Measurements from ENCODE around the gene PRDM1.

The PRDM1 gene

GRCh38 chr6:106059331-106059730 is 26.8 kb upstream of the PRDM1 start:
- no peak for ATAC-seq
- no peak for TF ChIP-seq ISL1 (CRISPR knock-in tag; IDR thresholded peaks at IDR 0.05)

DNA sequence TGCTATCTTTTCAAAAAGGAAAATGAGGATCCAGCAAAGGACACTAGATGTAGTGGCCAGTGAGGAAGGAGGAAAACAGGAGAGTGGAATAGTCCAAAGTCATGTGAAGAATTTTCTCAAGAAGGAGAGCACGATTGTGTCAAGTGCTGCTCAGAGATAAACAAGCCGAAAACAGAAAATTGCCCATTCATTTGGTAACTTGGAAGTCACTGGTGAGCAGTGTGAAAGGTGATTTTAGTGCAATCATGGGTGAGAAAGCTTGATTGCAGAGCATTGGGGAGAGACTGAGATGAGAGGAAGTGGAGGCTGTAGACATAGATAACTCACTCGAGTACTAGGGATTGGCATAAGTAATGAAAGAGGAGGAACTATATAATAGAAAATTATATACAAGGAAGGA is 26.0 kb upstream of the PRDM1 start:
- TF ChIP-seq POU6F1 (CRISPR knock-in tag; IDR thresholded peaks at IDR 0.05; ENCODE audit: borderline replicate concordance, low read depth) (no peak), ZNF70 (CRISPR knock-in tag; IDR thresholded peaks at IDR 0.05) (no peak), TCF4 (CRISPR knock-in tag; IDR thresholded peaks at IDR 0.05; ENCODE audit: borderline replicate concordance) (no peak), ZFP30 (CRISPR knock-in tag; IDR thresholded peaks at IDR 0.05) (no peak), BACH2 (CRISPR knock-in tag; IDR thresholded peaks at IDR 0.05; ENCODE audit: borderline replicate concordance) (no peak), ESRRG (CRISPR knock-in tag; IDR thresholded peaks at IDR 0.05) (no peak), TOX (CRISPR knock-in tag; IDR thresholded peaks at IDR 0.05; ENCODE audit: borderline replicate concordance) (no peak), OSR1 (CRISPR knock-in tag; IDR thresholded peaks at IDR 0.05) (no peak), ZFP3 (CRISPR knock-in tag; IDR thresholded peaks at IDR 0.05) (no peak), SNAI2 (CRISPR knock-in tag; IDR thresholded peaks at IDR 0.05) (no peak), CREB5 (CRISPR knock-in tag; IDR thresholded peaks at IDR 0.05; ENCODE audit: low read depth) (no peak)
- TF ChIP-seq, protein P1, sequence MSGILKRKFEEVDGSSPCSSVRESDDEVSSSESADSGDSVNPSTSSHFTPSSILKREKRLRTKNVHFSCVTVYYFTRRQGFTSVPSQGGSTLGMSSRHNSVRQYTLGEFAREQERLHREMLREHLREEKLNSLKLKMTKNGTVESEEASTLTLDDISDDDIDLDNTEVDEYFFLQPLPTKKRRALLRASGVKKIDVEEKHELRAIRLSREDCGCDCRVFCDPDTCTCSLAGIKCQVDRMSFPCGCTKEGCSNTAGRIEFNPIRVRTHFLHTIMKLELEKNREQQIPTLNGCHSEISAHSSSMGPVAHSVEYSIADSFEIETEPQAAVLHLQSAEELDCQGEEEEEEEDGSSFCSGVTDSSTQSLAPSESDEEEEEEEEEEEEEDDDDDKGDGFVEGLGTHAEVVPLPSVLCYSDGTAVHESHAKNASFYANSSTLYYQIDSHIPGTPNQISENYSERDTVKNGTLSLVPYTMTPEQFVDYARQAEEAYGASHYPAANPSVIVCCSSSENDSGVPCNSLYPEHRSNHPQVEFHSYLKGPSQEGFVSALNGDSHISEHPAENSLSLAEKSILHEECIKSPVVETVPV (CRISPR knock-in tag; IDR thresholded peaks at IDR 0.05) = no peak

DNA sequence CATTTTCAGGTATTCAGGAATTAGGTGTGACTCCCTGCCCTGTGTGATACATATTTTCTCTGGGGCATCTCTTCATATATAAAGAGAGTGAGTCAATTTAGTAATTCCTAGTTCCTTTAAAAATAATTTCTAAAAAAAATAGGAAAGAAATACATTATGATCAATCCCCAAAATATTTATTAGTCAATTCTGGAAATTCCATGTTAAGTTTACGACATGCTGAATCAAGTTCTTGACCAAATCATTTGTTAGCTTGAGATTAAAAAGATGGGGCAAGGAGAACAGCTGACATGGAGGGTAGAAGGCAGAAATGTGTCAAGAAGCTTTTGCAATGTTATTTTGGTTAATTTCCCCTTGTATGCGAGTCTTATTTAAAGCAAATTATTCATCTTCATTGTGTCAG is 22.7 kb upstream of the PRDM1 start:
- TF ChIP-seq ARNTL (CRISPR knock-in tag; IDR thresholded peaks at IDR 0.05; ENCODE audit: borderline replicate concordance, low read depth) = no peak
- TF ChIP-seq ZNF70 (CRISPR knock-in tag; IDR thresholded peaks at IDR 0.05) = no peak
- no peak for TF ChIP-seq ESRRG (CRISPR knock-in tag; IDR thresholded peaks at IDR 0.05)
- TF ChIP-seq BACH2 (CRISPR knock-in tag; IDR thresholded peaks at IDR 0.05; ENCODE audit: borderline replicate concordance) = no peak
- TF ChIP-seq ZFP3 (CRISPR knock-in tag; IDR thresholded peaks at IDR 0.05) = no peak
- TF ChIP-seq ZFP30 (CRISPR knock-in tag; IDR thresholded peaks at IDR 0.05) = no peak
- no peak for TF ChIP-seq SNAI2 (CRISPR knock-in tag; IDR thresholded peaks at IDR 0.05)
- TF ChIP-seq ZC3H10 (CRISPR knock-in tag; IDR thresholded peaks at IDR 0.05) = no peak
- TF ChIP-seq ZNF8 (CRISPR knock-in tag; IDR thresholded peaks at IDR 0.05) = no peak
- no peak for TF ChIP-seq OSR1 (CRISPR knock-in tag; IDR thresholded peaks at IDR 0.05)
- no peak for TF ChIP-seq PPARA (CRISPR knock-in tag; IDR thresholded peaks at IDR 0.05; ENCODE audit: borderline replicate concordance)
- TF ChIP-seq CREB5 (CRISPR knock-in tag; IDR thresholded peaks at IDR 0.05; ENCODE audit: low read depth) = no peak
- no peak for ATAC-seq

More for the DNA sequence above, 26.0 kb upstream of the PRDM1 start:
- no peak for ATAC-seq

- peak; percentile 86 for ATAC-seq
- TF ChIP-seq, protein P1 (CRISPR knock-in tag; IDR thresholded peaks at IDR 0.05) = no peak
- TF ChIP-seq BACH2 (CRISPR knock-in tag; IDR thresholded peaks at IDR 0.05; ENCODE audit: borderline replicate concordance) (no peak), ARNTL (CRISPR knock-in tag; IDR thresholded peaks at IDR 0.05; ENCODE audit: borderline replicate concordance, low read depth) (no peak), ZNF565 (CRISPR knock-in tag; conservative IDR thresholded peaks at IDR 0.05; ENCODE audit: low read depth) (no peak), SNAI2 (CRISPR knock-in tag; IDR thresholded peaks at IDR 0.05) (no peak), CSDC2 (CRISPR knock-in tag; IDR thresholded peaks at IDR 0.05) (no peak), PPARA (CRISPR knock-in tag; IDR thresholded peaks at IDR 0.05; ENCODE audit: borderline replicate concordance) (no peak), TCF4 (CRISPR knock-in tag; IDR thresholded peaks at IDR 0.05; ENCODE audit: borderline replicate concordance) (no peak), ZNF70 (CRISPR knock-in tag; IDR thresholded peaks at IDR 0.05) (no peak), POU6F1 (CRISPR knock-in tag; IDR thresholded peaks at IDR 0.05; ENCODE audit: borderline replicate concordance, low read depth) (no peak), GLIS3 (CRISPR knock-in tag; IDR thresholded peaks at IDR 0.05) (no peak), OSR1 (CRISPR knock-in tag; IDR thresholded peaks at IDR 0.05) (no peak), ESRRG (CRISPR knock-in tag; IDR thresholded peaks at IDR 0.05) (no peak), ISL1 (CRISPR knock-in tag; IDR thresholded peaks at IDR 0.05) (no peak)
Observed at GRCh38 chr6:106064142-106064541, 22.0 kb upstream of the PRDM1 start.
